HL-60 (cell line): ENCODE measurements around the gene P2RY14.

ENCODE experiments used
- DNase-seq, 2 experiments: peaks; one replicate each; pipeline ENCODE4 v3.0.0-alpha.2; 2010 to 2020; ENCODE audit warnings: low read depth in 1 of 2, low spot score in 1 of 2
- H3K27ac ChIP-seq: fragments of 250-450 bp; sonication (Bioruptor Pico); replicated peaks from 2 replicates; pipeline ENCODE4 v1.5.1; 2020; ENCODE audit warnings: mild to moderate bottlenecking, moderate library complexity
- H3K27me3 ChIP-seq: fragments of 250-450 bp; sonication (Bioruptor Pico); 2 replicates; pipeline ENCODE4 v1.5.1; 2021; ENCODE audit warnings: mild to moderate bottlenecking, moderate library complexity; ENCODE audit not compliant: insufficient read depth, poor library complexity, severe bottlenecking
- H3K4me3 ChIP-seq: replicated peaks from 2 replicates; pipeline ENCODE4 v1.5.1; 2011; ENCODE audit warnings: mild to moderate bottlenecking, control low read depth, low read length; ENCODE audit not compliant: insufficient read depth
- CTCF ChIP-seq: IDR thresholded peaks from one replicate; pipeline ENCODE4 v1.5.1; 2011; ENCODE audit warnings: low read length, control low read depth, inconsistent platforms; ENCODE audit not compliant: insufficient read depth
- GABPA ChIP-seq: IDR thresholded peaks from 2 replicates; pipeline ENCODE4 v1.6.1; 2012; ENCODE audit warnings: low read depth
- POLR2AphosphoS5 ChIP-seq: IDR thresholded peaks from 2 replicates; pipeline ENCODE4 v1.6.1; 2012; ENCODE audit warnings: low read depth
- REST ChIP-seq: IDR thresholded peaks from 2 replicates; pipeline ENCODE4 v1.6.1; 2012; ENCODE audit warnings: low read depth; ENCODE audit not compliant: insufficient replicate concordance
- SPI1 ChIP-seq: IDR thresholded peaks from 2 replicates; pipeline ENCODE4 v1.6.1; 2012; ENCODE audit warnings: low read depth, mild to moderate bottlenecking, borderline replicate concordance

The P2RY14 gene

GRCh38 chr3:151314137-151314536, 35.8 kb upstream of the P2RY14 start:
- TF ChIP-seq GABPA (no peak), POLR2AphosphoS5 (no peak), SPI1 (no peak), REST (no peak), CTCF (no peak)
- H3K27me3 ChIP-seq: no peaks in the 10 kb centered on the region
- no peak overlapping the region for H3K4me3 ChIP-seq
- no peak for DNase-seq
- no peak overlapping the region for H3K27ac ChIP-seq

DNA sequence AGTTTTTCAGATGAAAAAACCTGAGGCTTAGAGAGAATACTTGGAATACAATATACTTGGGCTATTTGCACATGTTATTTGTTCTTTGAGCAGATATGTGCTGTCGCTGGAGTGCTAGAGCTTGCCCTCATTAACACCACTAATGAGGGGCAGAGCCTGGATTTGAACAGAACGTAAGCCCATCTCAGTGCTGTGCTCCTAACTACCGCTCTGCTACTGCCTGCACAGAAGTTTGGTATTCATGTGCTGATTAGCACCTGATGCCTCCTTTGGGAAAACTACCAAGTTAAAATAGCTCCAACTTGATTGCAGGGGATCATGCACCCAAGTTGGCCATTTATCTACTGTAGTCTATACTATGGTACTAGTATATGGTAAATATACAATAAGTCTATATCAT, 34.6 kb upstream of the P2RY14 start:
- no peaks in the 10 kb centered on the region for H3K27me3 ChIP-seq
- H3K4me3 ChIP-seq: no peak overlapping the region
- TF ChIP-seq POLR2AphosphoS5 (no peak), GABPA (no peak), REST (no peak), SPI1 (no peak), CTCF (no peak)
- DNase-seq: no peak
- H3K27ac ChIP-seq: no peak overlapping the region

DNA sequence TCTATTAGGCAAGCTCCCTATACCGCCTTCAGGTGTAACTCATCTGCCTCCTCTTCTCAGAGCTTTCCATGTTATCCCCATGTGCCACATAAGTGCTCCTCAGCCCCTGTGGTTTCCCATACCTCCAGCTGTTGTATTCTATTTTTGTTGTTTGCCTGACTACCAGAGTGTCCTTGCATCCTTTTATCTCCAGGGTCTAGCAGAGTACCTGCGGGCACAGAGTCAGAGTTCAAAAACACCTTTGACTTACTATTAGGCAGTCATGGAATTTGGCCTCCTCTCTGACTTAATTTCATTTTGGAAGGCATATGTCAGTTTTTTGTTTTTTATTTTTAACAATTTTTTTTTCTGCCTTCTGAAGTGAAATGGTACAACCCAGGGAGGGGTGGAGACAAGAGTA, 31.2 kb upstream of the P2RY14 start:
- H3K27ac ChIP-seq: no peak overlapping the region
- H3K27me3 ChIP-seq: no peaks in the 10 kb centered on the region
- TF ChIP-seq SPI1 (no peak), CTCF (no peak), REST (no peak), POLR2AphosphoS5 (no peak), GABPA (no peak)
- no peak overlapping the region for H3K4me3 ChIP-seq
- no peak for DNase-seq
